GM18498 (cell line): ENCODE data around the gene ANK3.

Experiments
- ATAC-seq: cut with Tn5 transposase; IDR thresholded peaks from one replicate; pipeline ENCODE4 v1.9.1; 2021; ENCODE audit warnings: mild to moderate bottlenecking, moderate library complexity; ENCODE audit not compliant: unreplicated experiment

The ANK3 gene

DNA sequence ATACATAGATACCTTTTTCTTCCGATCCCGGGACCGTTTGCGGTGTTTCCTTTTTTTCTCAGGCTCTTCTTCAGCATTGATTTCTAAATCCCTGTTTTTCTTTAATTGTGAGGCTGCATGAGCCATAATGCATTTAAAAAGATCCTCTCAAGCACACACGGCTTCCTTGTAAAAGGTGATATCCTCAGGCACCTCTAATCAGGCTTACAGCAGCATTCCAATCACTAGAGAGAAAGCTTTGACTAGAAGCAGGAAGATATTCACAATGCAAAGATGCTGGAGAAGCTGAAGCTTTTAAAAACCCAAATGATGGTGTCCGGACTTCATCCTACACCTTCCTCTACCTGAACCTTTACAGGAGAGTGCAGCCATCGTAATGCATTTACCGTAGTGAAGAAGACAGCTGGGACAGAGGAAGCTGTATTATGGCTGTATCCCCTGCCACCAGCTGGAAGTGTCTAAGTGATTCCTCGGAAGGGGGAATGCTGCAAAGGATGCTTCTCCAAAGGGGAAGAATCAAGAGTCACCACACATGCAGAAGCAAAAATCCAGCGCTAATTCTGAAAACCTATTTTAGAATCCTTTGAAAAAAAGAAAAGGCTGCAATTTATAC lies at the start of gene ANK3:
Gene ANK3 (minus strand): TSS at position 463 of the 613 bp plus-strand sequence. CDS start 337 bp downstream, at position 126.
- no peak for ATAC-seq

DNA sequence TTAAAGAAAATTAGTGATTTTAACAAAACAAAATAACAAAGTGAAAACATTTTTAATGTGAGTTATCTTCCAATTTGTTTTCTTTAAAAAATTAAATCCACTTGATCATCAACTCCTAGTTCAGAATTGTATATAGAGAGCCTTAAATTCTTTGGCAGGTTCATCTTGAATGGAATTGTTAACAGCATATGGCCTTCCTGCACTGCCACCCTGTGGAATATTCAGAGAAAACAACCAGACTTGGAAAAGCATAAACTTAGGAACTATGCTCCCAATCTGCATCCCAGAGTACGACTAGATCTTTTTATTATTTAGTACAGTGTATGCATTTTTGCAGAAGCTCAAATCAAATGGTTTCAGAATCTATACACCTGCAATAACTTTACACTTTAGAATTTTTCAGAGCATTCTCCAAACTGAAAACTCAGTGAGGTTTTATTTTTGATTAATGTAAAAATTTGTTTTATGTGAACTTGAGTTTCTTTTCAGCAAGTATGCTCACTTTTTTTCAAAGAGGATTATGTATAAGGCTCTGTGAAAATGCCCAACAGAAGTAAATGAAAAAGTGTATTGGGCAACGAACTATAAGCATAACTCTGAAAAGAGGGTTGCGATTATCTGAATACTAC lies 44.9 kb upstream of the ANK3 start:
- ATAC-seq, result peak; percentile 52

DNA sequence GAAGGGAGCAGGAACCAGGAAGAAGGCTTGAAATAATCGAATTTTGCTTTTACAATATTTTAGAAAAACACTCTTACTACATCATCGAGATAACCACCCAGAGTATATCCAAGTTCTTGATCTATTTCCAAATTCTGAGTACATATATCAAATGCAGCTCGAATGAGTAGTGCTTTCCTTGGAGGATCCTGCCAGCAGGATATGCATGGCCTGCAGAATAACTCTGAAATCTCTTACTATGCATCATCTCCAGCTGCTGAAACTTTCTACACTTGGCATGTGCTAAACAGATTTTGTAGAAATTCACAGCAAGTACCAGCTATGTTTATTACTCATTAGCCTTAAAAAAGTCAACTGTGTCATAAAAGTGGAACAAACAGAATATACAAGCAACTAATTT lies 44.0 kb upstream of the ANK3 start:
- no peak for ATAC-seq

DNA sequence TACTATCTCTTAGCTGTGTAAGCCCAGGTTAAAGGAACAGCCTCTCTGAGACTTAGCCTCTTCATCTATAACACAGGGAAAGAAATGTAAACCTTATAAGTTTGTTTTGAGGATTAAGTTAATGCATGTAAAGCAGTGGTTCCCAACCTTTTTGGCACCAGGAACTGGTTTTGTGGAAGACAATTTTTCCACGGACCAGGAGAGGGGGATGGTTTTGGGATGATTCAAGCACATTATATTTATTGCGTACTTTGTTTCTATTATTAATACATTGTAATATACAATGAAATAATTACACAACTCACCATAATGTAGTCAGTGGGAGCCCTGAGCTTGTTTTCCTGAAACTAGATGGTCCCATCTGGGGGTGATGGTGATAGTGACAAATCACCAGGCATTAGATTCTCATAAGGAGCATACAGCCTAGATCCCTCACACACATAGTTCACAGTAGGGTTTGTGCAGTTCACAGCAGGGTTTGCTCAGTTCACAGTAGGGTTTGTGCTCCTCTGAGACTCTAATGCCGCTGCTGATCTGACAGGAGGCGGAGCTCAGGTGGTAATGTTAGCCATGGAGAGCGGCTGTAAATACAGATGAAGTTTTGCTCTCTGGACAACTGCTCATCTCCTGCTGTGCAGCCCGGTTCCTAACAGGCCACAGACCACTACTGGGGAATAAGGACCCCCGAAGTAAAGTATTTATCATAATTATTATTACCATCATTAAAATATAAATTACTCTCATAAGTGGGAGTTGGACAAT lies 41.3 kb upstream of the ANK3 start:
- no peak for ATAC-seq

DNA sequence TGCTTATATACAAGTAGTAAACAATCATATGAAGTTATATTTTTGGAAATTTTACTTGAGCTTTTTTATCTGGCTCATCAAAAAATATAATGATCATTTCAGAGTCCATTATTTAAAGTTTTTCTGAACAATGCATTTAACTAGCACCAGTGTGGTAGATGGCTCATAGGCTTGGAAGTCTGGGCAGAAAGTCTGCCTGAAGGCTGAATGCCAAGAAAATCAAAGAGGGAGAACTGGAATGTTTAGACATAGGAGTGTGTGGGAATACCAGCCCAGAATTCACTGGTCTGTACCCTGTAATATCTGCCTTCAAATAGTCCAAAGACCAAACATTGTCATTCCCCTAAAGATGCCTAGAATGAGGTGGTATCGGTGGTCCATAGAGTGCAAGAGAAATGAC lies 40.3 kb upstream of the ANK3 start:
- ATAC-seq, result no peak

DNA sequence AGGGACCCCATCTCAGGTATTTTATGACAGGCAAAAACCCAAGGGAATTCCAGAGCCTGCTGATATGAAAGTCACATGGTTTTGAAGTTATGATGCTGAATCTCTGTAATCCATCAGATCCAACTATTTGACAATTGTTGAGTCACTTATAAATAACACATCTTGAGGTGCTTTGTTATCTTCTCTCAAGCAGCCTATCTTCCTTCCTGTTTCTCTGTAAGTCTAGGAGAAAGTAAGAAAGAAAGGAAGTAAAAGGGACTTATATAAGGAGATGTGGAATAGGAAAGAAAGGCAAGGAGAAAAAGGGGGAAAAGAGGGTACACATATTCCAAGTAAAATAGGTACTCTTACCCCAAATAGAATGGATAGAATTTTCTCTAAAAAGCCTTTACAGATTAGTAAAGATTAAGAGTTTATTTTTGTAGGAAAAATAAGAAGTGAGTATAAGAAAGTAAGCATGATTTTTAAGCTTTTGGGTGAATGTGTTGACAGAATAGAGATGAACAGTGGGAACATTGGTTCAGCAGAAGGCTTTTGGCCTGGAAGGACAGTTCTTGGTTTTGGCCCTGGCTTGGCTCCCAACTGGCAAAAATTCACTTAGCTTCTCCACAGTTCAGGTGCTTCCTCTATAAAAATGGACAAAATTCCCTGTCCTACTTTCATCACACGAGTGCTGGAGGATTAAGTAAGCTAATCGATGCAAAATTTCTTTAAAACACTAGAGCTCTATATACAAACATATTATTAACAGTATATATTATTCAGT lies 39.6 kb upstream of the ANK3 start:
- no peak for ATAC-seq

DNA sequence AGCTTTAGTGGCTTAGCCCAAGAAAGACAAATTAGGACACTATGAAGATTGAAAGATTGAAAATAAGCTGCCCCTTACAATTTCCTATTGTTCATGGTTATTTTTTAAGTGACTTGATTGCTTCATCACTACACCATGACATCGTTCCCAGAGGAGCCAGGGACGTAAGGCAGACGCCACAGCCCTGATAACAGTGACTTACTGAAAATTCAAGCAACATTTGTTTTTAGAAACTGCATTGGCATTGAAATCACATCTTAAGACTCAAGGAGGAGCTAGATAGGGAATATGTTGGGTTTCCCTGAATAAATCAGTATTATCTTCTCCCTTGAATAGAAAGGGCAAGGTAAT lies 38.7 kb upstream of the ANK3 start:
- ATAC-seq, result no peak

DNA sequence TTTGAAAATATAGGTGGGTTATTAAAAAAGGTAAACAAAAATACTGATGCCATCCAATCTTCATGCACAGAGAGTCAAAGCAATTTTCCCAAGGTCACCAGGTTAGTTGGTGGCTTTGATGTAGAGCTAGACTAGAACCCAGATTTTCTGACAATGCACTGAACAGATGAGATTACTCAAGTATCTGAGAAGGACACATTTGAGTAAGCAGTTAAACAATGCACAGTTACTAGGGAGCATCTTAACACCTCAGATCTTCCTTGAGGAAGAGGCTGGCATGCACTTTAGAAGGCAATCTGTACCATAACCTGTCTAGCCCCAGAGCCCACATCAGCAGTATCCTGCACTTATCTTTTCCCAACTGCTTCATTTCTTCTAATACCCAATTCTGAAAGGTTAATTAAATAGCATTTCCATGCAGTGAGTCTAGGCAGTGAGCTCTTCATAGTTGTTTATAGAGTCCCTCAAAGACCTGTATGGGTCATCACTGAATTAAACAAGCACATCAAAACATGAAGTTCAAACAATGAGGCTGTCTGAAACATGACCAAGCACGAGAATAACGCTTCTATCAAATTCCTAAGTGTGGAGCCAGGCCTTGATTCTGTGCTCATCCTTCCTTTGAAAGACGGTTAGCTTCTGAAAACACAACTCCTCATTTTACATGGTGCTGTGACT lies 38.2 kb upstream of the ANK3 start:
- ATAC-seq, result no peak

DNA sequence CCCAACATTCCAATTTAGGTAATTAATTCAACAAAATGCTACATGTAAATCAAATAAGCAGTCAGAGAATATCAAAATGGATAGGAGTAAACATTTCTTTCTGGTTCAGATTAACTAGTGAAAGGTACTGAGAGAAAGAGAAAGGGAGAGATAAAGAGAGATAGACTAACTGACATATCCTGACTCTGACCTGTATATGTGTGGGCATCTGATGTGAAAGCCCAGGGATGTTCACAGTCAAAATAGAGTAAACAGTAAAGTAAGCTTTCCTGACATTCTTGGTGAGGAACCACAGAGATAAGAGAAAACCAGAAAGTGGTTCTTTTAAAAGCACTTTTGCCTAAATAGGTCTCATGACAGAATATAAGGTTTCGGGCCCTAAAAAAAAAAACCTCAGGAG lies 37.5 kb upstream of the ANK3 start:
- no peak for ATAC-seq

DNA sequence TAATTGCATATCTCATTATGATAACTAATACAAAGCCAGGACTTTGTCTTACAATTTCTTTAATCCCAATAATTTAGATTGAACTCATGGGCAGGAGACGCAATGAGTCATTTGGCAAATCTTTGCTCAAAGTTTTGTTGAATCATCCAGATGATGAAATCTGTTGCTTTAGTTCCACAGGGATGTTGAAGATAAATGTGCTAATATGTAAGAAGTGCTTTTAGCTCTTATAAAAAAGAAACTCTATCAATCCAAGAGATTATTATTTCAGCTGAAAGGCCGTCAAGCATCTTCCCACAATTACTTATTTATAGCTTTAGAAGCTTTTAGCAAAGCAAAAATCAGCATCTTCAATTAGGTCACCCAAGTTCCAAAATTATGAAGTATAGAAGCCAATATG lies 36.8 kb upstream of the ANK3 start:
- no peak for ATAC-seq

DNA sequence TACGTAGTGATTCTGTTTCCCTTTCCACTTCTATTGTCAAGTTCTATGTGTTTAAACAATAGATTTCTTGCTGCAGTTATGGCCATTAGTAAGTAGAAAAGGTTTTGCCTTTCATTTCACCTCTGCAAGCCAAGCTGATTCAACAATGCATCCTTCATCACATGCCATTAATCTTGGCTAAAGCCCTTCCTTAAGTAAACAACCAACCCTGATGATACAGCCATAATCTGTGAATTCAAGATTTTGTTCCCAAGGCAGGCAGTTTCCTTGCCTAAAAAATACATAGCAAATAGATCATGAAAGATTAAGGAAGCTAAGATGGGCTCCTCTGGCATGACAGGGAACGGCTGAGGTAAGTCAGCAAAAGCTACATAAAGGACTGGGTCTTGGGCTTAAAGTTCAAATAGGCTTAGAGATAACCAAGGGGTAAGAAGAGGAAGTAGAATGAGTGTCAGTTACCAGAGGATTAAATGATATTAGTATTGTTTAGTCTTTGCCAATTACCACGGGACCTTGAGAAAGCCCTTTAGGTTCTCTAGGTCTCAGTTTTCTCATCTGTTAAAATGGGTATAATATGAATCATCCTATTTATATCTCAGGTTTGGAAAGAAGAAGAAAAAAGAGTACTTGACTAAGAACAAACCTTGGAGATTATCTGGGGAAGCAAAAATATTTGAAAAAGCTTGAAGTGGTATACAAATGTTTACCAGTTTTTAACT lies 35.9 kb upstream of the ANK3 start:
- ATAC-seq, result no peak

DNA sequence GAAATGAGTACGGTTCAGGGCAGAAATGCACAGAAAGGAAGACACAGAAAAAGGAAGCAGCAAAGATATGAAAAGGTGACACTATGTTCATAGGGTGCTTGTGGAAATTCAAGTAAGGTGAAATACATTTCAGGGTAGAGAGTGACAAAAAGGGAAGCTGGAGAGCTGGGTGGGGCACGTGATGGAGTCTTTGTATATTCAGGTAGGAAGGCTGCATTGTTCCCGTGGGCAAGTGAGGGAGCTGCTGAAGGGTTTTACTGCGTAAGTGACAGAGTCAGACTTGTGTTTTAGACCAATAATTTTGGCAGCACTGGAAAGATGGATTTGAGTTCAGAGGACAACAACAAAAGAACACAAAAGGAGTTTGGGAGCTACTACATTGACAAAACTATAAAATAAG lies 35.3 kb upstream of the ANK3 start:
- no peak for ATAC-seq

DNA sequence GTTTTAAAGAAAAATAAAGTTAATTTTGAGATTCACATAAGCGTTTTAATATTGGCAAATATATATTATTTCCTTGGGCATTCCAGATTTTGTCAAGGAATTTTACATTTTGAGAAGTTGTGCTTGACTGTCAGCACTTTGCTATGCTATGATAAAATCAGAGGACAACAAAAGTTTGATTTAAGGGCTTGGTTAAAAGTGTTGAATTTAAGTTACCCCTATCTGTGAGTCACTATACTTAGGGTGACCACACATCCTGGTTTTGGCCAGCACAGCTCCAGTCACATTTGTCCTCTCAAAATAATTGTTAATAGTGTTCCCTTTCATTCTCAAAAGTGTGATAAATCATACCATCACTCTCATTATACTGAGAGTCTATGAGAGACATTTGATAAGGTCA lies 34.2 kb upstream of the ANK3 start:
- no peak for ATAC-seq

DNA sequence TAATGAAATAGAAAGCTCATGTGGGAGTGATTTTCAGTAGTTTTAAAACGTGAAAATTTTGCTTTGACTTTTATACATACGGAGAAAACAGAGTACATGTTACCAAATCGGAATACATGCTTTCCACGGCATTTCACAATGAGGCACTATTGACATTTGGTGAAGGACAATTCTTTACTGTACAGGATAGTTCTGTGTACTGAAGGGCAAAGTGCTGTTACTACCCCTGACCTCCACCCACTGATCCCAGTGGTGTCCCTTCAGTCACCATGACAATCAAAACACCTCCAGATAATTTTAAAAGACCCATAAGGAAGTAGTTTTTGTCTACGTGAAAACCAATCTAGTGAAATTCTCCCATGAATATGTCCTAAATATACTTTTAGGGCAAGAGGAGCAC lies 33.1 kb upstream of the ANK3 start:
- no peak for ATAC-seq

DNA sequence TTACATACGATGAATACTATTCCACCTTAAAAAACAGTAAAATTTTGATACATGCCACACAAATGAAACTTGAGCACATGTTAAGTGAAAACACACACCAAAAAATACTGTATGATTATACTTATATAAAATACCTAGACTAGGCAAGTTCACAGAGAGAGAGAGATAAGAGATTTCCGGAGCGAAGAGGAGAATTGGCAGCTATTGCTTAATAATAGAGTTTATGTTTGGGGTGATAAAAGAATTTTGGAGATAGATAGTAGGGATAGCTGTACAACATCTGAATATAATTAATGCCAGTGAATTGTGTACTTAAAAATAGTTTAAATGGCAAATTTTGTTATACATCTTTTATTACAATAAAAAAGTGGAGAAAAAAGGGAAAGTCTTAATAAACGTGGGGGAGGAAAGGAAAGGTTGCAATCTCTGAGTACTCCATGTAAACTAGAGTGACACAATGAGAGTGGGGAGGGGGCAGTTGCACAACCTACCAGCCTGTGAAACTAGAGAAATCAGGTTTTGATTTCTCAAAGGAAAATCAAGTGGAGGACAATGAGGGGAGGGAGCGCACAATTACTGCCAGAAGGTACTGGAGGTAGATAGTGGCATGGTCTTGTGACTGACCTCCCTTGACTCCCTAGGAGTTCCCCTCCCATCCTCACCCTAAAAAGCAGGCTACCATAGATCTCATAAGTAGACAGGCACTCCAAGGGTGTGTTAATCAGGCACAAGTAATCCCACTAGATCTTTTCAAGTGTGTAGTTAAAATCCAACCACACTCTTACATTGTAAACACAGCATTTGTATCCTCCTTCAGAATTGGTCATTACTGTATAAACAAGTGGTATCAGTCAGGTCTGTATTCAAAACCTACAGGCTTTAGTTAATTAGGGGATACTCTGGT lies 31.6 kb upstream of the ANK3 start:
- ATAC-seq, result no peak

DNA sequence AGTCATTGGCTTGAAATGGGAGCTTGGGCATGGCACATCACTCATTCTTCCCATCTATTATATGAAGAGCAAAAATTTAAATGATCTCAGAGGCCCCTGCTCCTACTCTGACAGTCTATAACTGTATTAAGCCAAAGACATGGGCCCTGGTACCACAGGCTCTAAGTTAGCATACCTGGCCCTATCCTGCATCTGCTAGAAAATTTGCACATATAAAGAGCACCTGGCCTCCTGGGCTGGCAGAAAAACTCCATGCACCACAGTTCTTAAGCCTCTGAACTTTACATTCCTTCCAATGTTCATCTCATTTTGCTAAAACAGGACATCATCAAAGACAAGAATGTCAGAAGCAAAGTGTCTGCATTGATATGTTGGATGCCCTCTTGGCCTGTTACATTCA lies 29.6 kb upstream of the ANK3 start:
- ATAC-seq, result no peak

DNA sequence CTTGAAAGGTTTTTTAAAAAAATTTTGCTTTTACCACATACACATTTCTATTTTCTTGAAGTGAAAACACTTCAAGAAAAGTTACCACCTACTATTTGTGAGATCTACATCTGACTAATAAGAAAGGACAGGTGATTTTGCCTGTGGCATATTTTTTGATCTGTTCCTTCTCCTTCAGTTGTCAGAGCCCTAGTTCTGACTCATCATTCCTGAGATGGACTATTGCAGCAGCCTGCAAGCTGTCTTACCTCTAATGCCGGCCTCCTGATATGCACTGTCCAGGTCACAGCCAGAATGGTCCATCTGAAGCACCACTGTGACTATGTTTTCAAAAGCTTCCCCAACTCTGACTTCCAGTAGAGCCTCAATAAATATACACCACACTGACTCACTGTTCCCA lies 28.2 kb upstream of the ANK3 start:
- ATAC-seq, result no peak

DNA sequence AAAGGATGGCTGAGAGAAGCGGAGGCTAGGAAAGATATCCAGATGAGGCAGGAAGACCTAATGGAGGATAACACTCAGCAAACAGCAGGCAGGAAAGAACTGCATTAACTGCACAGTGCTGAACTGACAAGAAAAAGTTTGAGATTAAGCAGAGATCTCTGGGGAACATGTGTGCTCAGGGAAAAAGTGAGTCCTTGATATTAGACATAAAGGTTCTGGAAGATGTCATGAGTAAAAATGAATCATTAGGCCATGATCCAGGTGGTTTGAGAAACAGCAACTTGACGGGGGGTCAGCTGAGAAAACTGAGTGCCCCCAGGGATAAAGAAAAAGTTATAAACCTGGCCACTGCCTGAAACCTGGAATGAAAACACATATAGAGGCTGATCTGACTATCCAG lies 27.3 kb upstream of the ANK3 start:
- no peak for ATAC-seq

DNA sequence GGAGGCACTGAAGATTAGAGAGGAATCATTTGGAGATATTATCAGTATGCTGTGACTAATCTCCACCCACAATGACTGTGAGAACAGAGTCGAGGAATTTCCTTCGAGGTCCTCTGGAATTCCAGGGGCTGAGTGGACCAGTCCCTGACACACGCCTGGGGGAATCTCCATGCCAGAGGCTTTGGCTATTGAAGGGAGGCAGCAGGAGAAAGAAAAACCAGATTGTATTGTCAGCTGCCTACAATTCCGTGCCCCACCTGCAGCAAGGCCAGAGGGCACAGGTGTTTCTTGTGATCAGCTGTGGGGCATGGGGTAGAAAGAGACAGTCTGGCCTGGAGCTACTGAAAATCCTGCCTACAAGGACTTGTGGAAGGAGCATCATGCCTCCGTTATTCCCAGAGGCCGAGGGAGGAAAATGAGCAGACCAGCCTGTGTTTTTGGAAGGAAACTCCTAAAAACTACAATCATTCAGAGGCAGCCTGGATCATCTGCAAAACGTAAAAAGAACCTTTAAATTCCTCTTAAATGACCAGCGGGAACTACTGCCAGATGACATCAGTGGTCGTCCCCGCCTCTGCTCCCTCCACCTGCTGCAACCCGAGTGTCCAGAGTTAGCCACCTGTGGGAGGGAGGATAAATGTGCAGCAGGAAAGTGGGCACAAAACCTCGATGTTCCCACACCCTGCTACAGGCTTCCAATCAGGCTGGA lies 25.4 kb upstream of the ANK3 start:
- no peak for ATAC-seq
